GM21737 (cell line): Measurements from ENCODE around the gene PSMG3.
A peak's percentile ranks its signal among the peaks of the same experiment; 100 is the strongest.
"Not testable (repeated sequence)": the region's sequence is repeated elsewhere in the genome, so short reads cannot be mapped to it uniquely, and the experiment has no call there.

Experiments
- ATAC-seq: cut with Tn5 transposase; IDR thresholded peaks from one replicate; pipeline ENCODE4 v1.9.1; 2021; ENCODE audit warnings: mild to moderate bottlenecking, moderate library complexity; ENCODE audit not compliant: unreplicated experiment

PSMG3 gene

DNA sequence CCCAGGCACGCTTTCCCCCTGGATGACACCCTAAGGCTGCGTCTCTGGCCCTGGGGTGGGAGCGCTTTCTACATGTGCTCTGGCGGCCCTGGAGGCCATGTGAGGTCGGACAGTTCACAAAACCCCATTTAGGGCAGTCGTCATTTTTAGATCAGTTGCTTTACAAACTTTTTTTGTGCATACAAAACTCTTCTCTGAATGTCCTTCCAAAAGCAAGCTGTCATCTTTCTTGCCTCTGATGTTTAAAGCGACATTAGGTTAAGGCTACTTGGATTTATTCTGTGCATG, 33.4 kb downstream of the PSMG3 start:
- no peak for ATAC-seq

DNA sequence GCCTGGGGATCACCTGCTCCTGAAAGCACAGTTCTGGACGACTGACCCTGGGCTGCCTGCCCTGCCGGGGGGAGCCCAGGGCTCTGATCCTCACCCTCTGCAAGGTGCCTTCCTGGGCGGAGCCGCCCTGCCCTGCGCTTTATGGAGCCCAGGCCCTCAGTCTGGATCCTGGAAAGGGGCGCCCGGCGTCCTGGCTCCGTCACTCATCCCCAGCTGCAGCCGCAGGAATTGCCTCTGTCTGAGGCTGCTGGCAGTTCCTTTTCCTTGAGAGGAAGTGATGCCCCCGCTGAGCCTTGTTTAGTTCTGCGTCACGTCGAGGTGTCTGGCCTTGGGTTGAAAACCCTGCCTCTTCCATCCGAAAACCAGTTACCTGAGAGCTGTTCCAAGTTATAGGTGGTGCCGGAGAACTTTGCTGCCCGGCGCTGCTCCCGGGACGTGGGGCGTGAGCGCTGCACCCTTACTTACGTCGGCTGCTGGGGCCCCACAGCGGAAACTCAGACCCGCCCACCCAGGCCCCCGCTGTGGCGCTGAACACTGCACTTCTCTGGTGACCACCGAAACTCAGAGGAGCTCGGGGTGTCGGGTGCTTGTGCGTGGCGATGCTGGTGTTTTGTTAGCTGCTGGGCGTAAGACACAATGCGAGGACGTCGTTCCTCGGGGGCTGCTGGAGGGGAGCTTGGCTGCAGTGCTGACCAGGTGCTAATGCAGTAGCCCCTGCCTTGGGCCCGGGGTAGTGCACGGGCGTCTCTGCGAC, 34.0 kb downstream of the PSMG3 start:
- no peak for ATAC-seq

DNA sequence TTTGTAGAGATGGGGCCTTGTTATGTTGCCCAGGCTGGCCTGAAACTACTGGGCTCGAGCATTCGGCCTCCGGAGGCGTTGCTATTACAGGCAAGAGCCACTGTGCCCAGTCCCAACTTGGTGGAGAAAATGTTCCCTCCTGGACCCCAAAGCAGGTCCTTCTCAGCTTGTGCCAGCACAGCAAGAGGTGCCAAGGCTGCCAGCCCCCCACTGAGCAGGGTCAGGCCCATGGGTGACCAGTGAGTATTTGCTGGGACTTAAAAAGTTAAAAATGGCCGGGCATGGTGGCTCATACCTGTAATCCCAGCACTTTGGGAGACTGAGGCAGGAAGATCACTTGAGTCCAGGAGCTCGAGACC, 34.8 kb downstream of the PSMG3 start:
- ATAC-seq = no peak

DNA sequence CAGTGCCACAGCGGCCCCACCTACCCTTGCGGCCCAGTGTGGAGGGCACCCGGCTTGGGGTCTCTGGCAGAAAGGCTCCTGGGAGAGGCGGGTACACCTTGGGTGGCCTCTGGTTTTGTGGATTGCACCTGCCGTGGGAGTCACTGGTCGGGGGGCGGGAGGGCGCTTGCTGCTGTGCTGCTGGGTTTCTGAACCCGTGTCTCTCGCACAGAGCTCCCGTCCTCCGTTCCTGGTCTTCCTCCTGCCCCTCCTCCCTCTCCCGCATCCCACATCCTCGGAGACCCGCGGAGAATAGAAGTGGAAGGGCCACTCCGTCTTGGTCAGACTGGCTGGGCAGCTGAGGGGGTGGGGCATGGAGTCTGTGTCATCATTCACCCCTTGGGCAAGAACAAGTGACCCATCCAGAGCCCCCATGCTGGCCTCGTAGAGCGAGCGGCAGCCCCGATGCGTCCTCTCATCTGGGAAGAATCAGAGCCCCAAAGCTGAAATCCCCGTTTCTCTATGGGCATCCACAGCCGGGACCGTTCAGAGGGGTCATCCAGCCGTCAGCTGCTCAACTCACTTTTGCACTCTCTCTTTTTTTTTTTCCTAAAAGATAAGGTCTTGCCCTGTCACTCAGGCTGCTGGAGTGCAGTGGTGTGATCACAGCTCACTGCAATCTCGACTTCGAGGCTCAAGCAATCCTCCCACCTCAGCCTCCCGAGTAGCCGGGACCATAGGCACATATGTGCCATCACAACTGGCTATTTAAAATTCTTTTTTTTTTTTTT, 35.3 kb downstream of the PSMG3 start:
- ATAC-seq = no peak

DNA sequence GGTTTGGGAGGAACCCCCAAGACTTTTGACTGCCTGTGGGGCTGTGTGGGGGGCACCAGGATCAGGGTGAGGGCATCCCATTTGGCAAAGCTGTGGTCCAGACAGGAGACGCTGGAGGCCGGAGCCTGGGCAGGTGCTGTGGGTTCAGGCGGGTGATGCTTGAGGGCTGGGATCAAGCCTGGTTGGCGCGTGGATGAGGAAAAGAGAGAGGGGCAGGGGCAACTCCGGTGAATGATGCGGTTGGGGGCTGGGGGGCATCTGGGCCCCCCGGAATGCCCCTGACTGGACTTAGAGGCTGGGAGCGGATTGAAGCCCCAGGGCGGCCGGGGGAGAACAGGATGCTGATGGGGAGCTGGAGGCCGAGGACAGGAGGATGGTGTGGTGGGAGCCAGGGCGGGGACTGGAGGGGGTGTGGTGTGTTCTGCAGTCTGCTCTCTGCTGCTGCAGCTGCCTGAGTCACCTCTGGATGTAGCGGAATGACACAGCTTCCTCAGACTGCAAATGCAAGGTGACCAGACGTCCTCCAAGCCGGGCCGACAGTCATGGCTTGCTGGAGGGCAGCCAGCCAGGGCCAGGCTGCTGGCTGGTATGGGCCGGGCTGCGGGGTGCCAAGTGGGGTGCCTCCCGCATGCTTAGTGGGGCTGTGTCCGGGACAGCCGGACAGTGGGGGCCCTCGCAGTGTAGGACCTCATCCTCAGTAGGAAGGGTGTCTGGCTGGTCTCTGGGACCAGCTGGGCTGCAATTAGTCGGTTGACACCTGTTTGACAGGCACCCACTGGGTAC, 36.1 kb downstream of the PSMG3 start:
- no peak for ATAC-seq

DNA sequence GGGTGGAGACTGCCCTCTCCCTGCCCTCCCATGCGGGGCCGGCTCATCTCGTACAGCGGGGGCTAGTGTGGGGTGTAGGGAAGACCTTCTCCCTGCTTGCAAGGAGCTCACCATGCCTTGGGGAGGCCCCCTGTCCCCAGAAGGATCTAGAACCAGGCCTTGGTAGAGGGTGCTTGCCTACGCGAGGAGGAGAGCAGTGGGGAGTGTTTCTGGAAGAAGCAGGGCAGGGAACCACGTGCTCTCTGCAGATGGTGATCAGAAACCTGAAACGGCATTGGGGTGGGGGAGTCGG, 36.6 kb downstream of the PSMG3 start:
- no peak for ATAC-seq

DNA sequence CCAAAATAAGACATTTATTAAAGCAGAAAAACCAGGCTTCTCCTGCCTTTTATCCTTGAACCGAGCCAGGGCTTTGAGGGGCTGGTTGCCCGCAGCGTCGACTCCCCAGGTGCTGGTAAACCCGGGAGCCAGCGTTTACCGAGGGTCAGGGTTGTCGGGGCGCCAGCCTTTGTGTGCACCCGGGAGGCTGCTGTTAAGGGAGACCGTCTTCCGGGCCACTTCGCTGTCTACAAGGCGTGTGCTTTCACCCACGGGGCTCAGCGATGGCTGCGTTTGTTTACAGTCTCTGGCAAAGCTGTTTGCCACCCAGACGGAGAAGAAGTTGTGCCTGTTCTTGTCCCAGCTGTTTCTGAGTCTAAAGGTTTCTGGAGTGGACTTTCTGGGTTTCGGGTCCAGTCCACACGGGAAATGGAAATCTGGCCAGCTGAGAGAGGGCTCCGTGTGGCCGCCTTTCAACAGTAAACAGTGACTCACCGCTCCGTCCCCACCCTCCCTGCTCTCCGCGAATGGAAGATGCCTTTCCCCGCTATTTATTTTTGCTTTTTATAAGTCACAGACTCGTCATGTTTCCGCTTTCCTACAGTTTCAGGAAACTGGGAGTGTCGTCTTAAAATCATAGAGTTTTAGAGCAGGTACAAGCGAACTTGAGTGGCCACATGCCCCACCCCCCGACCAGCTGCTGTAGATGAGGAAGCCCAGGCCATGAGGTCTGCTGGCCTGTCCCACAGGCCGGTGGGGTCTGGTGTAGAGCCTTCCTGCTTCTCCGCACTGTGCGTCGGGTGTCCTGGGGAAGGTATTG, 37.2 kb downstream of the PSMG3 start:
- ATAC-seq = no peak

DNA sequence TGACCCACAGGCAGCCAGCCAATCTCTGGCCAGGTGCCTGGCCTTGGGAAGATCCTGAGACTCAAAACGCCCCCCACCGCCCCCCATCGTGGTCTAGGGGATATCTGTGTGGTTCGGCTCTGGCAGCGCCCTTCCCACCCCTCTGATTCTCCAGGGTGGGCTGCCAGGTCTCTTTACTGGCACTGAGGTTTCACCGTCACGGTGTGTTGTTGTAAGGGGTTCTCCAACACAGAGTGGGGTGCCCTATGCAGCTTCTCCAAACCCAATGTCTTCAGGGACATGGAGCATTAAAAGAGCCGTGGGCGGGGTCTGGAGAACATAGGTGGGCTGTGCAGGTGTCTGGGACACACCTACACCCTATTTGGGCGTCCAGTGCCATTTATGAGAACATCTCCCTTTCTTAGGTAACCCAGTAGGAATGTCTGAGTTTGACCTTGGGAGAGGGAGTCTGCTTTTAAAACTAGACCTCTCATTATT, 37.8 kb downstream of the PSMG3 start:
- ATAC-seq = no peak

DNA sequence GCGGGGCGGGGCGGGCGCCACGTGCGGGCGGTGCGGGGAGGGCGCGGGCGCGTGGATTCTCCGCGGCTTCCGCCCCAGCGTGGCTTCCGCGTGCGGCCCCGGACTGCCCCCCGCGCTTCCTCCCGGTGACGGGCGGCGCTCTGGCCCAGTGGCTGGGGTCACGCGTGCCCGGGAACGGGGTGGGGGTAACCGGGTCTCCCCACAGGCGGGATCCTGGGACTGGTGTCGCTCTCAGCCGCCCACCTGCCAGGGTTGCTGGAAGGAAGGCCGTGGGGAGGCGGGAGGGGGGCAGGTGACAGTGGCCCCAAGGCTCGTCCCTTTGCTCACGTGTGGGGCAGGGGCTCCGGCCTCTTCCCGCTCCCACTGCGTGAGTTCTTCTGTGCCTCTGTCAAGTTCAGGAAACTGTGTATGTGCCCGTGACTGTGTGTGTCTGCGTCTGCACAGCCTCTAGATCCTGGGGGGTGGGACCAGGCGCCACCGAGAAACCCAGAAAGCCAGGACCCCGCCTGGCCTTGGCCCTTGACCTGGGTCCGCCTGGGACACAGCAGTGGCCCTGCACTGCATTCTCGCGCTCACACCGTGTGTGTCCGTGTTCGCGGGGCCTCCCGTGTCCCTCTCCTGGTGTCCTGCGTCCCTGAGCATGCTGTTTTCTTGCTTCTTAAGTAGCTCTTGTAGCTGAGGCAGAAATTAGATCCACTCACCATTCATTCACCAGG, 38.4 kb downstream of the PSMG3 start:
- peak; percentile 22 for ATAC-seq

DNA sequence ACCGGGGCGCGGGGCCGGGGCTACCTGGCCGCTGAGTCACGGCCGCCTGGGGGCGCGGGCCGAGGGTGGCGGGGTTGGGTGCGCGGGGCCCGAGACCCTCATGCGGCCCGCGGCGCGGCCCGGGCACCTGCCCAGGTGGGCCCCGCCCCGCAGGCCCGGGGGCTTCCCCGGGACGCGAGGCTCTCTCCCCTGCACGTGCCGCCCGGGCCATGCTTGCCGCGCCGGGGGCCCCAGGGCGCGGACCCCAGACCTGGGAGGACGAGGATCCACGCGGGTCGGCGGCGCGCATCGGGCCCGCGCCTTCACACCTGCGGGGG, 38.9 kb downstream of the PSMG3 start:
- ATAC-seq = peak; percentile 4

DNA sequence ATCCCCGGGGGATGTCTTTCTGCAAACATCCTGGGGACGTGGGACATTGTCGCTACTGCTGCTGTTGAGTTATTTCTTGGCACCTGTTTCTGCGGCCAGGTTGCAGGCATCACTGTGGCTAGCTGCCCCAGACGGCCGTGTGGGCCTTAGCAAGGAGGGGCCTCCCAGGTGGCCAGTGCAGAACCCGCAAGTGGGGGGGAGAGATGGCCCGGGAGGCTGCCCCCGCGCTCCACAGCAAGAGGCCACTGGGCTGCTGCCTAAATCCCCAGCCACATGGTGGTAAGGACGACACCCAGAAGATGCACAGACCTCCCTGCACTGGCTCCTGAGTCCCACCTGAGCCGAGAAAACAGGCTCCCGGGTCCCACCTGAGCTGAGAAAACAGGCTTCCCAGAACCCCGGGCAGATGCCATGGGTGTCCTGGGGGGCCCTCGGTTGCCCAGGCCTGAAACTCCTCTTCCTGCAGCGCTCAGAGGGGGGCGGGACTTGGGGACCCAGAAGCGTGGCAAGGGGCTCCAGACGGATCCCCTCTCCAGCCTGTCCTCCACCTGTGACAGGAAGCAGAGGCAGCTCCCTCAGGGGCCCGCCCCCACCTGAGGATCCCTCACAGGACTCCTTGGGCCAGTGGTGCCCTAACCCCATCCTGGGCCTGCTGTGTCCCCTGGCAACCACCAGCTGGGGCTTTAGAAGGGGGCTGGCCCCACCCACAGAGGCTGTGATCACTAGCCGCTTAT, 40.3 kb downstream of the PSMG3 start:
- no peak for ATAC-seq

DNA sequence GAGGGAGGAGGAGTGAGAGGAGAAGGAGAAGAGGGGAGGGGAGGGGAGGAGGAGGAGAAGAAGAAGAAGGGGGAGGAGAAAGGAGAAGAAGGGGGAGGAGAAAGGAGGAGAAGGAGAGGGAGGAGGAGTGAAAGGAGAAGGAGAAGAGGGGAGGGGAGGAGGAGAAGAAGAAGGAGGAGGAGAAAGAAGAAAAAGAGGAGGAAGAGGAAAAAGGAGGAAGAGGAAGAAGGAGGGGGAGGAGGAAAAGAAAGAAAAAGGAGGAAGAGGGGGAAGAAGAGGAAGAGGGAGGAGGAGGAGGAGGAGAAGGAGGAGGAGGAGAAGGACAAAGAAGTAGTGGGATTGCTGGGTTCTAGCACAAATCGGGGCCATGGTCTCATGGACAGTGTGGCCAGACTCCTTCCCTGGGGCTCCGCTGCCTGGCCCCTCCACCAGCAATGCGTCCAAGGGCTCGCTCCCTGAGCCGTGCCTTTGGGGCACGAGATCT, 43.5 kb downstream of the PSMG3 start:
- no peak for ATAC-seq

DNA sequence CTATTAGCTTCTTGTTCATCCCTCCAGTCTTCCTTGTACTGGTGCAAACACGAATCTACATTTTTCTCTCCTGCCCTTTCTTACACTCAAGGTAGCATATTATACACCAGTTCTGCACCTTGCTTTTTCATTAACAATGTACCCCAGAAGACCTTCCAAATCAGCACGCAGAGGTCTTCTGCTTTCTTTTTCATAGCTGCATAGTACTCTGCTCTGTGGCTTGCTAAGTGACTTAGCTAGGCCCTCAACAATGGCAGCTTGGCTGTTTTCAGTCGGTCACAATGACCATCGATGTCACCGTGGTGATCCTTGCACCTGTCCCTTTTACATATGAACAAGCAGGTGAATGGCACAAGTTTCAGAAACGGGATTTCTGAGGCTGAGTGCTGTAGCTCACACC, 44.4 kb downstream of the PSMG3 start:
- no peak for ATAC-seq

DNA sequence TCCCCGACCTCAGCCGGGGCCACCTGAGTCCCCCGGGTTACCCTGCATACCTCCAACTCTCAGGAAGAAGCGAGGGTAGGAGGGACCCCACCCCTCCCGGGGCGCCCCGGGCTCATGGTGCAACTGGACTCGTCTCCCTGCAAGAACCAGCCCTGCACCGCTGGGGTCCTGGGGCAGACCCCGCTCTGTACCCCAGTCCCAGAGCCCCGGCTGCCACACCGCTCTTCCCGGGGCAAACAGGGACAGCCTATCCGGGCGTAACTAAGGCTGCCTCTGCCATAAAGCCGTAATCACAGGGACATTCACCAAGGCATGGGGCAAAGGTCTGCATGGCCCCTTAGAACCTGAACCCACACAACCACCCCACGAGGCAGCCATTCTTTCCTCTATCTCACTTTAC, 46.0 kb downstream of the PSMG3 start:
- no peak for ATAC-seq

DNA sequence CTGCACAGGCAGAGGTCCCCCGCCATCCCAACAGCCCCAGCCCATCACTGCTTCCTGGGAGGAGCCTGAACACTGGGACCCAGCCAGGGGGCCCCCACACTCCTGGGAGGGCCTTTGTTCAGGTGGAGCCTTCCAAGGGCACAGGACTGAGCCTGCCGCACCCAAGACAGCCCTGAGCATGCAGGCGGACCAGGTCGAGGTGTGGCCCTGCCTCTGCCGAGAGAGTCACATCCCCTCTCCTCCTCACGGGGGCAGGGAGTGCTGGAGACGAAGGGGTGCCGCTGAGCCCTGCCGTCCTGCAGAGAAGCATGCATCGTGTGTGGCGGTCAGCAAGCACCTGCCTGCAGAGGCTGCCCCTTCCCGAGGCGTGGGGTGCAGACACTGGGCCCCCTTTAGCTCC, 46.6 kb downstream of the PSMG3 start:
- ATAC-seq = no peak

DNA sequence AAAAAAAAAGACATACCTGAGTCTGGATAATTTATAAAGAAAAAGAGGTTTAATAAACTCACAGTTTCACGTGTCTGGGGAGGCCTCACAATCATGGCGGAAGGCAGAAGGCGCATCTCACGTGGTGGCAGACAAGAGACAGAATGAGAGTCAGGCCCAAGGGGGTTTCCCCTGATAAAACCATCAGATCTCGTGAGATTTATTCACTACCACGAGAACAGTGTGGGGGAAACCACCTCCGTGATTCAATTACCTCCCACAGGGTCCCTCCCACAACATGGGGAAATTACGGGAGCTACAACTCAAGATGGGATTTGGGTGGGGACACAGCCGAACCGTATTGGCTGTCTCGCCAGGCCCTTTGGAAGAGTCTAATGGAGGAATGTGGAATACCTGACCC, 48.4 kb downstream of the PSMG3 start:
- ATAC-seq = no peak

DNA sequence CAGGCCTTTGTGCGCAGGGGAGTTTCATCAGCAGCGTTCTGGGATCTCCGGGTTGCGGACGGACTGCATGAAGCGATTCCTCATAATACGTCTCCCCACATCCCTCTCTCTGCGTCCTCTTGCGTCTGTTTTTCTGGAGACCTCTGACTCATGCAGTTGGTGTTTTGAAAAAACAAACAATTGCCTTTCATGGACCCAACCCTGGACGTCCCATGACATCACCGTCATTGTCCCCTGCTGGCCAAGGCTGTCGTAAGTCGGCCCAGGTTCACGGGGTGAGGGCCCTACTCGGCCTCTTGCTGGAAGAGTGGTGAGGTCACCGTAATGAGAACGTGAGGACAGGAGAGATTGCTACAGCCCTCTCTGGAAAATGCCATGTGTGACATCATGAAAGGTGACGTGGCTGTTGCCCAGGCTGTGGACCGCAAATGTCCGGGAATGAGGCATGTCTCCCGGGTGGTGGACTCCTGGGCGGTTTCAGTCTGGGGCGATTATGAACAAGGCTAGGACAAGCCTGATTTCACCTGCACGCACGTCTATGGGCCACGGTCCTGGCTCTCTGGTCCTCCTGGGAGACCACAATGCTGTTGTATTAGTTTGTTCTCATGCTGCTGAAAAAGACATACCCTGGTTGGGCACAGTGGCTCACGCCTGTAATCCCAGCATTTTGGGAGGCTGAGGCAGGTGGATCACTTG, 49.1 kb downstream of the PSMG3 start:
- no peak for ATAC-seq

DNA sequence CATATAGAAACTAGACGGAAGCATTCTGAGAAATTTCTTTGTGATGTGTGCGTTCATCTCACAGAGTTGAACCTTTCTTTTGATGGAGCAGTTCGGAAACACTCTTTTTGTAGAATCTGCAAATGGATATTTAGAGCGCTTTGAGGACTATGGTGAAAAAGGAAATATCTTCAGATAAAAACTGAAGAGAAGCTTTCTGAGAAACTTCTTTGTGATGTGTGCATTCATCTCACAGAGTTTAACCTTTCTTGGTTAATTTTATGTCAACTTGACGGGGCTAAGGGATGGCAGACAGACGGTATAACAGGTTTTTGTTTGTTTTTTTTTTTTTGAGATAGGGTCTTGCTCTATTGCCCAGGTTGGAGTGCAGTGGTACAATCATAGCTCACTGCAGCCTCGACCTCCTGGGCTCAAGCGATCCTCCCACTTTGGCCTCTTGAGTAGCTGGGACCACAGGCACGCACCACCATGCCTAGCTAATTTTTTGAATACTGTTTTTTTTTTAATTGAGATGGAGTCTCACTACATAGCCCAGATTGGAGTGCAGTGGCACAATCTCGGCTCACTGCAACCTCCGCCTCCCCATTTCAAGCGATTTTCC, 50.4 kb downstream of the PSMG3 start:
- ATAC-seq = not testable (repeated sequence)
